Measurements from ENCODE around the gene RNF182. TPM values are rescaled to one million over a fixed set of nuclear protein-coding genes. Genes with fewer than 3 reads are reported as not detected.
A peak's percentile ranks its signal among the peaks of the same experiment; 100 is the strongest.

RNF182 gene
- total and polyA plus RNA-seq, 2 donors (not counting 1 experiment from before 2014, with no cell fraction given), result 2.5 to 14.1 TPM

DNA sequence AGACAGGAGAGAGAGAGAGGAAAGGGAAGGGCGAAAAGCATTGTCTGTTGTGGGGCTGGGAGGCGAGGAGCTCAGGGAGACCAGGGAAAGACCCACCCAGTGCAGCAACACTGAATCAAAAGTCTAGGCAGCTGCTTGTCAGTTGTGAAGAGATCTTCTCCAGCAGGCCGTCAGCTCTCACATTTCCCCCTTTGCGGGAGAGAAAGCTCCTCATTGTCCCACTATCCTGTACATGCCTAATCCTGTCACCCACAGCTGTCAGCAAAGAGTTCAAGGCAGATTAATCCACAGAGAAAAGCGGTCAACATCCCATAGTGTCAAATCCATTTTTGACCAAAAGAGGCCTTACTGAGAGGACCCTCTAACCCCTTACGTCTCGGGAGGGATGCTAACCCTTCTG lies 27.3 kb downstream of the RNF182 start:
- no peaks in the 10 kb centered on the region for H3K36me3 ChIP-seq (ENCODE audit: control insufficient read depth, insufficient read depth, low read length)
- no peak overlapping the region for H3K27ac ChIP-seq (ENCODE audit: insufficient read depth, low read length)
- no peak for DNase-seq (ENCODE audit: low read depth in 2 of 2)
- no peak overlapping the region for H3K4me3 ChIP-seq (replicated peaks in 1 of 4; ENCODE audit: control extremely low read depth in 1 of 4, insufficient read depth in 1 of 4, low read depth in 3 of 4, low read length in 4 of 4)
- no peaks in the 10 kb centered on the region for H3K27me3 ChIP-seq (ENCODE audit: control insufficient read depth, insufficient read depth, low read length)
- H3K4me1 ChIP-seq (ENCODE audit: control insufficient read depth, extremely low read depth, insufficient read depth, low read length), result no peaks in the 10 kb centered on the region
- no peak overlapping the region for H3K4me2 ChIP-seq (ENCODE audit: extremely low read depth, insufficient read depth, low read length)
- no peaks in the 10 kb centered on the region for H4K20me1 ChIP-seq (ENCODE audit: control insufficient read depth, extremely low read depth, insufficient read depth, low read length)
- no peak overlapping the region for H2AFZ ChIP-seq (ENCODE audit: low read length)
- no peak for TF ChIP-seq EZH2 (IDR thresholded peaks at IDR 0.05; ENCODE audit: low read length, missing control alignments)
- TF ChIP-seq, protein P1, sequence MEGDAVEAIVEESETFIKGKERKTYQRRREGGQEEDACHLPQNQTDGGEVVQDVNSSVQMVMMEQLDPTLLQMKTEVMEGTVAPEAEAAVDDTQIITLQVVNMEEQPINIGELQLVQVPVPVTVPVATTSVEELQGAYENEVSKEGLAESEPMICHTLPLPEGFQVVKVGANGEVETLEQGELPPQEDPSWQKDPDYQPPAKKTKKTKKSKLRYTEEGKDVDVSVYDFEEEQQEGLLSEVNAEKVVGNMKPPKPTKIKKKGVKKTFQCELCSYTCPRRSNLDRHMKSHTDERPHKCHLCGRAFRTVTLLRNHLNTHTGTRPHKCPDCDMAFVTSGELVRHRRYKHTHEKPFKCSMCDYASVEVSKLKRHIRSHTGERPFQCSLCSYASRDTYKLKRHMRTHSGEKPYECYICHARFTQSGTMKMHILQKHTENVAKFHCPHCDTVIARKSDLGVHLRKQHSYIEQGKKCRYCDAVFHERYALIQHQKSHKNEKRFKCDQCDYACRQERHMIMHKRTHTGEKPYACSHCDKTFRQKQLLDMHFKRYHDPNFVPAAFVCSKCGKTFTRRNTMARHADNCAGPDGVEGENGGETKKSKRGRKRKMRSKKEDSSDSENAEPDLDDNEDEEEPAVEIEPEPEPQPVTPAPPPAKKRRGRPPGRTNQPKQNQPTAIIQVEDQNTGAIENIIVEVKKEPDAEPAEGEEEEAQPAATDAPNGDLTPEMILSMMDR (conservative IDR thresholded peaks at IDR 0.05 in 1 of 2, IDR thresholded peaks at IDR 0.05 in 1 of 2; ENCODE audit: low read depth in 1 of 2, low read length in 2 of 2), result no peak
- H3K9me3 ChIP-seq (ENCODE audit: control insufficient read depth, insufficient read depth, low read depth, low read length), result no peaks in the 10 kb centered on the region
- no peak overlapping the region for H3K9ac ChIP-seq (ENCODE audit: insufficient read depth, low read length)
- no peaks in the 10 kb centered on the region for H3K79me2 ChIP-seq (ENCODE audit: control insufficient read depth, insufficient read depth, low read length)

DNA sequence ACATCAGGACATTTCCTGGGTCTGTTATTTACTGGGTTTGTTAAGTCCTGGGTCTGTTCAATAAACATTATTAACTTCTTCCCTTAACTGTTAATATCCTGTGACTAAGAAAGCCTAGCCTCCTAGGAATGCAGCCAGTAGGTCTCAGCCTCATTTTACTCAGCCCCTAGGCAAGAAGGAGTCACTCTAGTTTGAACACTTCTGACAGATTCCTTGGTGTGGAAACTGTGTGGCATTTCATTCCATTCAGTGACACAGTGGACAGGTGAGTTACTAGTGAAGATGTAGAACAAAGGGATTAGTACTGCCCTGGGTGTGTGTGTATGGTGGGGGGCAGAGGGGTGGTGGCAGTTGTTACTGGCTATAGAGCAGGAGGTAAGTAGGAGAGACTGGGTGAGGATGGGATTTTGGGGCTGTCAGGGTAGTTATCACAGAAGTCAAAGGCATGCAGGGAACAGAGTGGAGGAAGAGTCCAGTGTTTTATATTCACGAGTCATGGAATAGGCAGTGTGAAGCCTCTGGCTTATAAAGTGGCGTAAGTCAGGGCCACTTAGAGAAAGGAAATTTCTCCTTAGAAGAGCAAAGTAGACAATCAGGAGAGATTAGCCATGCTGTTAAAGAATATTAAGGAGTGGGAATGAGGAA lies 28.4 kb downstream of the RNF182 start:
- H3K79me2 ChIP-seq (ENCODE audit: control insufficient read depth, insufficient read depth, low read length), result no peaks in the 10 kb centered on the region
- no peak overlapping the region for H3K27ac ChIP-seq (ENCODE audit: insufficient read depth, low read length)
- no peak overlapping the region for H3K4me2 ChIP-seq (ENCODE audit: extremely low read depth, insufficient read depth, low read length)
- H3K27me3 ChIP-seq (ENCODE audit: control insufficient read depth, insufficient read depth, low read length), result no peaks in the 10 kb centered on the region
- H4K20me1 ChIP-seq (ENCODE audit: control insufficient read depth, extremely low read depth, insufficient read depth, low read length), result no peaks in the 10 kb centered on the region
- no peaks in the 10 kb centered on the region for H3K36me3 ChIP-seq (ENCODE audit: control insufficient read depth, insufficient read depth, low read length)
- H3K9ac ChIP-seq (ENCODE audit: insufficient read depth, low read length), result no peak overlapping the region
- no peak overlapping the region for H3K4me3 ChIP-seq (replicated peaks in 1 of 4; ENCODE audit: control extremely low read depth in 1 of 4, insufficient read depth in 1 of 4, low read depth in 3 of 4, low read length in 4 of 4)
- peak; percentile 2 to 63 for DNase-seq (ENCODE audit: low read depth in 2 of 2)
- no peaks in the 10 kb centered on the region for H3K9me3 ChIP-seq (ENCODE audit: control insufficient read depth, insufficient read depth, low read depth, low read length)
- TF ChIP-seq, protein P1 (conservative IDR thresholded peaks at IDR 0.05 in 1 of 2, IDR thresholded peaks at IDR 0.05 in 1 of 2; ENCODE audit: low read depth in 1 of 2, low read length in 2 of 2), result no peak
- TF ChIP-seq EZH2 (IDR thresholded peaks at IDR 0.05; ENCODE audit: low read length, missing control alignments), result no peak
- no peak overlapping the region for H2AFZ ChIP-seq (ENCODE audit: low read length)
- H3K4me1 ChIP-seq (ENCODE audit: control insufficient read depth, extremely low read depth, insufficient read depth, low read length), result no peaks in the 10 kb centered on the region

DNA sequence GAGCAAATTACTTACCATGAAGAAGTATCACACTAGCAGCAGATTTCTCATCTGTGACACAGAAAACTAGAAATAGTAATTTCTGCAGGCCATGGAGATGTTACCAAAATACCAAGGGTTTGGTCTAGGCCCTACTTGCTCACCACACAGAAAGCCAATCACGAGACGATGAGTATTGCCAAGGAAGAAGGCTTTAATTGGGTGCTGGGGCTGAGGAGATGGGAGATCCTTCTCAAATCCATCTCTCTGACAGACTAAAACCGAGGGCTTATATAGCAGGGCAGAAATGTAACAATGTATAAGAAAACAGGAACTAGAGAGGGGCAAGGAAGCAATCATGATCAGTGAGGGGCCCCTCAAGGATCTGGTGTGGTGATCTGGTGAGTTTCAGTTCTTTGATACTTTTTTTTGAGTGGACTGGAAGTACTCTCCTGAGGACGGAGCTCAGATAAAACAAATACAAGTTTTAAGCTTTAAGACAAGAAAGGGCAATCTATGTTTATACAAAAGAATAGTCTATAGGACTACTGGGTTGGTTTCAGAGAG lies 40.9 kb downstream of the RNF182 start:
- Histone ChIP-seq H3K4me1 (ENCODE audit: control insufficient read depth, extremely low read depth, insufficient read depth, low read length) (no peaks in the 10 kb centered on the region), H3K9ac (ENCODE audit: insufficient read depth, low read length) (no peak overlapping the region), H3K4me2 (ENCODE audit: extremely low read depth, insufficient read depth, low read length) (no peak overlapping the region), H3K27me3 (ENCODE audit: control insufficient read depth, insufficient read depth, low read length) (no peaks in the 10 kb centered on the region), H4K20me1 (ENCODE audit: control insufficient read depth, extremely low read depth, insufficient read depth, low read length) (no peaks in the 10 kb centered on the region), H2AFZ (ENCODE audit: low read length) (no peak overlapping the region), H3K9me3 (ENCODE audit: control insufficient read depth, insufficient read depth, low read depth, low read length) (no peaks in the 10 kb centered on the region), H3K4me3 (replicated peaks in 1 of 4; ENCODE audit: control extremely low read depth in 1 of 4, insufficient read depth in 1 of 4, low read depth in 3 of 4, low read length in 4 of 4) (no peak overlapping the region), H3K36me3 (ENCODE audit: control insufficient read depth, insufficient read depth, low read length) (no peaks in the 10 kb centered on the region), H3K79me2 (ENCODE audit: control insufficient read depth, insufficient read depth, low read length) (no peaks in the 10 kb centered on the region), H3K27ac (ENCODE audit: insufficient read depth, low read length) (no peak overlapping the region)
- no peak for TF ChIP-seq EZH2 (IDR thresholded peaks at IDR 0.05; ENCODE audit: low read length, missing control alignments)
- TF ChIP-seq, protein P1 (conservative IDR thresholded peaks at IDR 0.05 in 1 of 2, IDR thresholded peaks at IDR 0.05 in 1 of 2; ENCODE audit: low read depth in 1 of 2, low read length in 2 of 2), result no peak
- DNase-seq (ENCODE audit: low read depth in 2 of 2), result no peak
